Activated CD8-positive, alpha-beta memory T cell treated with anti-CD3 and anti-CD28 coated beads, Interleukin-2, amount 50 U/mL, for 1 hour (primary cell): Measurements from ENCODE around the gene FAM83C.

Source experiments
- DNase-seq: peaks from one replicate; pipeline ENCODE4 v3.0.0-alpha.2; 2020; ENCODE audit errors: extremely low read depth

Gene FAM83C

GRCh38 chr20:35291654-35292503 is at the start of gene FAM83C:
Gene FAM83C, minus strand, starts transcription at chr20:35292425. Its CDS starts 121 bp downstream, at chr20:35292304.
- DNase-seq, result no peak

GRCh38 chr20:35341366-35342028 is 49.3 kb upstream of the FAM83C start:
- DNase-seq, result no peak

GRCh38 chr20:35340436-35340835 is 48.2 kb upstream of the FAM83C start:
- DNase-seq, result no peak

- DNase-seq, result no peak
These were observed 47.4 kb upstream of the FAM83C start for GRCh38 chr20:35339636-35340035.

- DNase-seq, result no peak
These were observed 46.8 kb upstream of the FAM83C start for GRCh38 chr20:35339007-35339406.

- no peak for DNase-seq
These were observed 42.3 kb upstream of the FAM83C start for GRCh38 chr20:35334311-35335101.

GRCh38 chr20:35333606-35334005 is 41.4 kb upstream of the FAM83C start:
- no peak for DNase-seq

GRCh38 chr20:35332540-35333200 is 40.4 kb upstream of the FAM83C start:
- no peak for DNase-seq

GRCh38 chr20:35329435-35330139 is 37.4 kb upstream of the FAM83C start:
- DNase-seq, result no peak

GRCh38 chr20:35328689-35329088 is 36.5 kb upstream of the FAM83C start:
- no peak for DNase-seq

- DNase-seq, result no peak
These were observed 36.0 kb upstream of the FAM83C start for GRCh38 chr20:35328095-35328685.

GRCh38 chr20:35327074-35327976 is 35.1 kb upstream of the FAM83C start:
- no peak for DNase-seq

GRCh38 chr20:35326740-35327073 is 34.5 kb upstream of the FAM83C start:
- no peak for DNase-seq

- DNase-seq, result no peak
These were observed 34.0 kb upstream of the FAM83C start for GRCh38 chr20:35326021-35326739.

GRCh38 chr20:35325401-35325800 is 33.2 kb upstream of the FAM83C start:
- no peak for DNase-seq

GRCh38 chr20:35320396-35321126 is 28.3 kb upstream of the FAM83C start:
- DNase-seq, result no peak

- no peak for DNase-seq
These were observed 27.6 kb upstream of the FAM83C start for GRCh38 chr20:35319871-35320197.

- DNase-seq, result no peak
These were observed 27.1 kb upstream of the FAM83C start for GRCh38 chr20:35319192-35319870.
